Upper lobe of right lung (tissue), 1 donor: ENCODE measurements around the gene PRKG1. TPM values are rescaled to one million over a fixed set of nuclear protein-coding genes. Genes with fewer than 3 reads are reported as not detected.

Experiments
- ATAC-seq: fragments of 200-7000 bp; cut with Tn5 transposase; one replicate; pipeline ENCODE4 v1.9.1; 2020; ENCODE audit warnings: mild to moderate bottlenecking, moderate library complexity
- DNase-seq: peaks from one replicate; pipeline ENCODE4 v3.0.0-alpha.2; 2020
- H3K27ac ChIP-seq: fragments of 200-600 bp; one replicate; pipeline ENCODE4 v1.8.0; 2022
- H3K27me3 ChIP-seq: fragments of 200-600 bp; one replicate; pipeline ENCODE4 v1.8.0; 2022; ENCODE audit warnings: mild to moderate bottlenecking
- H3K36me3 ChIP-seq: fragments of 200-600 bp; one replicate; pipeline ENCODE4 v1.8.0; 2022
- H3K4me1 ChIP-seq: fragments of 200-600 bp; one replicate; pipeline ENCODE4 v1.8.0; 2022
- H3K4me3 ChIP-seq: fragments of 200-600 bp; one replicate; pipeline ENCODE4 v1.8.0; 2022; ENCODE audit warnings: mild to moderate bottlenecking
- H3K9me3 ChIP-seq: fragments of 200-600 bp; one replicate; pipeline ENCODE4 v1.8.0; 2022
- CTCF ChIP-seq: fragments of 200-600 bp; IDR thresholded peaks from one replicate; pipeline ENCODE4 v1.8.0; 2022; ENCODE audit warnings: antibody characterized with exemption
- intact Hi-C: fragments of 100-400 bp; cut with DNase I; formaldehyde crosslinking; loops from one replicate; pipeline ENCODE4 v1.11.0; 2022
- total RNA-seq: library from RNA; stranded (reverse); fragmentation: NEBNext Ultra II Directional; extraction: Animal tissue kit (Norgen Biotek cat#: 25700); gene quantifications from one replicate; pipeline ENCODE4 v1.2.1, GENCODE V29; 2021
- donor health status: DM: no; HTN: yes; CAD: no; lungs with severe emphysema.

PRKG1 gene
- total RNA-seq, 1 donor from 2014 or later, result 30.0 TPM

GRCh38 chr10:52208365-52208764 is 1134.1 kb downstream of the PRKG1 start:
- H3K4me3 ChIP-seq, result no peak overlapping the region
- no peak overlapping the region for H3K27ac ChIP-seq
- H3K9me3 ChIP-seq, result no peaks in the 10 kb centered on the region
- TF ChIP-seq CTCF, result no peak
- intact Hi-C loops, result no loop called here
- no peaks in the 10 kb centered on the region for H3K36me3 ChIP-seq
- ATAC-seq (no peak), DNase-seq (no peak)
- H3K4me1 ChIP-seq, result no peaks in the 10 kb centered on the region
- no peaks in the 10 kb centered on the region for H3K27me3 ChIP-seq

- Histone ChIP-seq H3K4me1 (no peaks in the 10 kb centered on the region), H3K27ac (no peak overlapping the region), H3K9me3 (no peaks in the 10 kb centered on the region), H3K36me3 (no peaks in the 10 kb centered on the region), H3K4me3 (no peak overlapping the region), H3K27me3 (no peaks in the 10 kb centered on the region)
- ATAC-seq, result no peak
- no peak for DNase-seq
- no peak for TF ChIP-seq CTCF
- intact Hi-C loops, result no loop called here
Observed at GRCh38 chr10:52210161-52210560, 1135.9 kb downstream of the PRKG1 start.

- H3K27ac ChIP-seq, result no peak overlapping the region
Observed at GRCh38 chr10:52212062-52212461, 1137.8 kb downstream of the PRKG1 start.

GRCh38 chr10:52212802-52213201 is 1138.5 kb downstream of the PRKG1 start:
- no peaks in the 10 kb centered on the region for H3K27me3 ChIP-seq
- TF ChIP-seq CTCF, result no peak
- no peak overlapping the region for H3K4me3 ChIP-seq
- H3K4me1 ChIP-seq, result no peaks in the 10 kb centered on the region
- no peaks in the 10 kb centered on the region for H3K36me3 ChIP-seq
- no peak for DNase-seq
- intact Hi-C loops, result no loop called here
- ATAC-seq, result no peak
- H3K9me3 ChIP-seq, result no peaks in the 10 kb centered on the region
- H3K27ac ChIP-seq, result no peak overlapping the region

More at GRCh38 chr10:52212062-52212461, 1137.8 kb downstream of the PRKG1 start:
- Histone ChIP-seq H3K4me3 (no peak overlapping the region), H3K27me3 (no peaks in the 10 kb centered on the region), H3K9me3 (no peaks in the 10 kb centered on the region), H3K36me3 (no peaks in the 10 kb centered on the region), H3K4me1 (no peaks in the 10 kb centered on the region)
- ATAC-seq (no peak), DNase-seq (no peak)
- intact Hi-C loops, result no loop called here
- no peak for TF ChIP-seq CTCF

GRCh38 chr10:52213321-52213752 is 1139.0 kb downstream of the PRKG1 start:
- intact Hi-C loops, result no loop called here
- DNase-seq (no peak), ATAC-seq (no peak)
- no peak for TF ChIP-seq CTCF
- H3K27ac ChIP-seq, result no peak overlapping the region
- H3K27me3 ChIP-seq, result no peaks in the 10 kb centered on the region
- no peak overlapping the region for H3K4me3 ChIP-seq
- no peaks in the 10 kb centered on the region for H3K9me3 ChIP-seq
- H3K4me1 ChIP-seq, result no peaks in the 10 kb centered on the region
- no peaks in the 10 kb centered on the region for H3K36me3 ChIP-seq

- DNase-seq (no peak), ATAC-seq (peak; percentile 90)
- Histone ChIP-seq H3K36me3 (no peaks in the 10 kb centered on the region), H3K9me3 (no peaks in the 10 kb centered on the region), H3K27ac (no peak overlapping the region), H3K4me3 (no peak overlapping the region), H3K4me1 (no peaks in the 10 kb centered on the region), H3K27me3 (no peaks in the 10 kb centered on the region)
- intact Hi-C loops, result no loop called here
- peak; percentile 77 for TF ChIP-seq CTCF
Observed at GRCh38 chr10:52215745-52216361, 1141.6 kb downstream of the PRKG1 start.
